ENCODE data around the gene FAM13A.
A peak's percentile ranks its signal among the peaks of the same experiment; 100 is the strongest.

The FAM13A gene

GRCh38 chr4:88720451-88721428, 336.2 kb downstream of the FAM13A start:
- Histone ChIP-seq H3K4me3 (ENCODE audit: low read length) (no peak overlapping the region), H3K4me2 (ENCODE audit: low read length) (no peak overlapping the region), H3K4me1 (ENCODE audit: control insufficient read depth, insufficient read depth, low read length) (peaks cover 3% of the 10 kb centered on the region), H3K36me3 (ENCODE audit: insufficient read depth, low read length) (peaks cover 61% of the 10 kb centered on the region), H3K27me3 (ENCODE audit: control insufficient read depth, insufficient read depth, low read length) (no peaks in the 10 kb centered on the region), H3K9ac (ENCODE audit: low read depth, low read length) (no peak overlapping the region), H3K9me3 (replicated peaks; ENCODE audit: low read length) (no peaks in the 10 kb centered on the region)

DNA sequence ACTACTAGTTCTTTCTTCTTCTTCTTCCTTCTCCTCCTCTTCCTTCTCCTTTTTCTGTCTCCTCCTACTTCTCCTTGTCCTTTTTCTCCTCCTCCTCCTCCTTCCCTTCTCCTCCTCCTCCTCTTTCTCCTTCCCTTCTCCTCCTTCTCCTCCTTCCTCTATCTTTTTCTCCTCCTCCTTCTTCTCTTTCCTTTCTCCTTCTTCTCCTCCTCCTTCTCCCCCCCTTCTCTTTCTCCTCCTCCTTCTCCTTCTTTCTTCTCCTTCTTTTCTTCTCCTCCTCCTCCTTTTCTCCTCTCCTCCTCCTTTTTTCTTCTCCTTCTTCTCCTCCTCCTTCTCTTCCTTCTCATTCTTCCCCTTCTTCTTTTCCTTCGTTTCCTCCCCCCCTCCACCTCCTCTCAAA, 337.6 kb downstream of the FAM13A start:
- Histone ChIP-seq H3K36me3 (ENCODE audit: insufficient read depth, low read length) (peaks cover 61% of the 10 kb centered on the region), H3K4me1 (ENCODE audit: control insufficient read depth, insufficient read depth, low read length) (no peaks in the 10 kb centered on the region), H3K9ac (ENCODE audit: low read depth, low read length) (no peak overlapping the region), H3K9me3 (replicated peaks; ENCODE audit: low read length) (no peaks in the 10 kb centered on the region), H3K27me3 (ENCODE audit: control insufficient read depth, insufficient read depth, low read length) (no peaks in the 10 kb centered on the region), H3K4me2 (ENCODE audit: low read length) (no peak overlapping the region), H3K4me3 (ENCODE audit: low read length) (no peak overlapping the region)

DNA sequence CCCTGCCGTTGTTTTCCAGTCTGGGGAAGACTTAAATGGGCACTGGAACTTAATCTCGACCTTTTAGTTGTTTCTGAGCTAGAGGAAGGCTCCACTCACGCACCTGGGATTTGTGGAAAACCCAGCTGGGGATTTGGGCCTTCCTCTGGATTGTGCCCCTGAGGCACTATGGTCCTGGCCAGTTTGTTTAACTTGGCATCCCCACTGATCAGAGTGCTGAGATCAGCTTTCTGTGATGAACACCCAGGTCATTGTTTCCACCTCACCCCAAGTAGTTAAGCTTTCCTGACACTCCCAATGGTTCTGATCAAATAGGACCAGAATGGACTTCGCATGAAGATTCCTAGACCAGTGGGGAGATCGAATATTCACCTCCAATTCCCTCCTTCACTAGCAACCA, 338.9 kb downstream of the FAM13A start:
- Histone ChIP-seq H3K9me3 (replicated peaks; ENCODE audit: low read length) (no peaks in the 10 kb centered on the region), H3K9ac (ENCODE audit: low read depth, low read length) (no peak overlapping the region), H3K4me1 (ENCODE audit: control insufficient read depth, insufficient read depth, low read length) (no peaks in the 10 kb centered on the region), H3K4me3 (ENCODE audit: low read length) (no peak overlapping the region), H3K36me3 (ENCODE audit: insufficient read depth, low read length) (peaks cover 49% of the 10 kb centered on the region), H3K4me2 (ENCODE audit: low read length) (no peak overlapping the region), H3K27me3 (ENCODE audit: control insufficient read depth, insufficient read depth, low read length) (no peaks in the 10 kb centered on the region)

DNA sequence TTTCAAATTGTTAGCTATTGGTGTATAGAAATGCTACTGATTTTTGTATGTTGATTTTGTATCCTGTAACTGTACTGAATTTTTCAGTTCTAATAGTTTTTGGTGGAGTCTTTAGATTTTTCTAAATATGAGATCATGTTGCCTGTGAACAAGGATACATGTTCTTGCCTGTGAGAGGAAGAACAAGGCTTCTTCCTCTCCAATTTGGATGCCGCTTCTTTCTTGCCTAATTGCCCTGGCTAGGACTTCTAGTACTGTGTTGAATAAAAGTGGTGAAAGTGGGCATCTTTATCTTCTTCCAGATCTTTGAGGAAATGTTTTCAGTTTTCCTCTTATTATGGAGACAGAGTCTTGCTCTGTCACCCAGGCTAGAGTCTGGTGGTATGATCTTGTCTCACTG, 343.2 kb downstream of the FAM13A start:
- Histone ChIP-seq H3K4me1 (ENCODE audit: control insufficient read depth, insufficient read depth, low read length) (no peaks in the 10 kb centered on the region), H3K4me2 (ENCODE audit: low read length) (no peak overlapping the region), H3K9me3 (replicated peaks; ENCODE audit: low read length) (no peaks in the 10 kb centered on the region), H3K36me3 (ENCODE audit: insufficient read depth, low read length) (peaks cover 32% of the 10 kb centered on the region), H3K4me3 (ENCODE audit: low read length) (no peak overlapping the region), H3K27me3 (ENCODE audit: control insufficient read depth, insufficient read depth, low read length) (no peaks in the 10 kb centered on the region), H3K9ac (ENCODE audit: low read depth, low read length) (no peak overlapping the region)

DNA sequence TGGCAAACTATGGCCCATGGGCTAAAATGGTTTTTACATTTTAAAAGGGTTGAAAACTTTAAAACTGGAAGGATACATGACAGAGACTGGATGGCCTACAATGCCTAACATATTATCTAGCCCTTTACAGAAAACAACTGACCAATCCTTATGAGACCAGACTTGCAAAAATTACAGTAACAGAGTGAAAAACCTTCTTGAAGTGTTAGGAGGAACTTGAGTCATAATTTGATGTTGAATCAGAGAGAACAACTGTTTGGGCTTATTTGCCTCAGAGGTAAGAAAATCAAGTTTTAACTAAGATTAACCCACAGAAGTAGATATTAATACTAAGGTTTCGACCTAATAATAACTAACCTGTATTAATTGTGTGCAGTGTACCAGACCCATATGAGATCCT, 347.0 kb downstream of the FAM13A start:
- Histone ChIP-seq H3K36me3 (ENCODE audit: insufficient read depth, low read length) (peaks cover 17% of the 10 kb centered on the region), H3K9me3 (replicated peaks; ENCODE audit: low read length) (no peaks in the 10 kb centered on the region), H3K9ac (ENCODE audit: low read depth, low read length) (no peak overlapping the region), H3K4me1 (ENCODE audit: control insufficient read depth, insufficient read depth, low read length) (peaks cover 9% of the 10 kb centered on the region), H3K4me3 (ENCODE audit: low read length) (no peak overlapping the region), H3K27me3 (ENCODE audit: control insufficient read depth, insufficient read depth, low read length) (no peaks in the 10 kb centered on the region), H3K4me2 (ENCODE audit: low read length) (no peak overlapping the region)

- Histone ChIP-seq H3K9me3 (replicated peaks; ENCODE audit: low read length) (no peaks in the 10 kb centered on the region), H3K27me3 (ENCODE audit: control insufficient read depth, insufficient read depth, low read length) (no peaks in the 10 kb centered on the region), H3K4me2 (ENCODE audit: low read length) (peak overlapping the region; percentile 29), H3K9ac (ENCODE audit: low read depth, low read length) (peak overlapping the region; percentile 57), H3K4me3 (ENCODE audit: low read length) (no peak overlapping the region), H3K36me3 (ENCODE audit: insufficient read depth, low read length) (peaks cover 12% of the 10 kb centered on the region), H3K4me1 (ENCODE audit: control insufficient read depth, insufficient read depth, low read length) (peaks cover 9% of the 10 kb centered on the region)
Measured at GRCh38 chr4:88706574-88706973, 350.4 kb downstream of the FAM13A start.

DNA sequence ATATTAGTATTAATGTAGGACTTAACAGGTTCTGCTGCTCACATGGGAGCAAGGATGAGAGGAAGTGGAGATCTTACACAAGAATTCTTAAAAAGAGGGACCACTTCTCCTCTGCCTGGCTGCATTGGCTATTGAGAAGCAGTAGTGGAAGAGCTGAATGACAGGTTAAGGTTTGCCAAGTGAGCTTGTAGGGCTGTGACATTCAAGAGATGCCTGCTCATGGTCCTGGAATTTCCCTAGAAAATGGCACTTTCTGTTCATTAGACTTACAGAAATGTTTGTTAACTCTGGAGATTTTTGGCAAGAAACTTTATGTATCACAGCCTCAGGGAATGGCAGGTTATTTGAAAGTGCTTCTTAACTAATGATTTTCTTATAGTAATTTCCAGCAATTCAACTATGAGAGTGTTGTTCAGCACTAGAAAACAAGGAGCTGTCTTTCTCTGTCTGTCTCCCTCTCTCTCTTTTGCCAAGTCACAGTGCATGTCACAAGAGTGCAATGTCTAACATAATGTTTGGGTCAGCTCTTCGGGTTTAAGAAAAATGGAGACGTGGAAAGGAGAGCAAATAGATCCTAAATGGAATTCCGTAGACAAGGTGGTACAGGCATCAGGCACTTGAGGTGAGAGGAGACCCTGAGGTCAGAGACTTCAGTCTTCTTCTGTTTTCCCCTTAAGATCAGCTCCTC, 351.0 kb downstream of the FAM13A start:
- no peak overlapping the region for H3K9ac ChIP-seq (ENCODE audit: low read depth, low read length)
- no peaks in the 10 kb centered on the region for H3K9me3 ChIP-seq (replicated peaks; ENCODE audit: low read length)
- H3K27me3 ChIP-seq (ENCODE audit: control insufficient read depth, insufficient read depth, low read length), result no peaks in the 10 kb centered on the region
- H3K4me1 ChIP-seq (ENCODE audit: control insufficient read depth, insufficient read depth, low read length), result peaks cover 9% of the 10 kb centered on the region
- no peak overlapping the region for H3K4me3 ChIP-seq (ENCODE audit: low read length)
- H3K4me2 ChIP-seq (ENCODE audit: low read length), result no peak overlapping the region
- peaks cover 7% of the 10 kb centered on the region for H3K36me3 ChIP-seq (ENCODE audit: insufficient read depth, low read length)

DNA sequence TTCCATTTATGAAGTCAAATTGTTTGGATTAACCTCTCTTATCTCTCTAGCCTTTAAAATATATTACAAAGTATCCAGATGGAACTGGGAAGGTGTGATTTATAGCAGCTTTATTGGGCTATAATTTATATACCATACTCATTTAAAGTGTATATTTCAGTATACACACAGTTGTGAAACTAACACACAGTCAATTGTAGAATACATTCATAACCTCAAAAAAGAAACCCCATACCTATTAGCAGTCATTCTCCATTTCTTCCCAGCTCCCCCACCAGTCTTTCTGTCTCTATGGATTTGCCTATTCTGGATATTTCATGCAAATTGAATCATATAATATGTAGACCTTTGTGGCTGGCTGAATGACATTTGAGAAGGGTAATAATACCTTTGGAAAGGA, 351.8 kb downstream of the FAM13A start:
- Histone ChIP-seq H3K9ac (ENCODE audit: low read depth, low read length) (no peak overlapping the region), H3K4me1 (ENCODE audit: control insufficient read depth, insufficient read depth, low read length) (peaks cover 9% of the 10 kb centered on the region), H3K4me3 (ENCODE audit: low read length) (no peak overlapping the region), H3K27me3 (ENCODE audit: control insufficient read depth, insufficient read depth, low read length) (no peaks in the 10 kb centered on the region), H3K36me3 (ENCODE audit: insufficient read depth, low read length) (peaks cover 7% of the 10 kb centered on the region), H3K4me2 (ENCODE audit: low read length) (no peak overlapping the region), H3K9me3 (replicated peaks; ENCODE audit: low read length) (no peaks in the 10 kb centered on the region)

DNA sequence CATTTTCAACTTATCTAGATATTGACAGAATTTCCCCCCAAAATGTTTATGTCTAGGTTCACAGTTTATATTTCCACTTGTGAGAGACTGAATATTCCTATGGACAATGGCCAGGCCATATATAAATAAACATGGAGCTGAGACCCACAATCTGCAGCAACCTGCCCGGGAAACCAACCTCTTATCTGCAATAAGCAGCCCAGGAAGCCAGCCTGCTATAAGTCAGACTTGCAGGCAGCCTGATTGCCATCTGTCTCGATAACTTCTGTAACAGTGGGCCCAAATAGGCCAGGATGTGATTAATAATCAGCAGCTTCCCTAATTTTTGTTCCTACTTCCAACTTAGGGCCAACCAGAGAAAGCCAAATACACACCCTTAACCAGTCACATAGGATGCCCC, 354.2 kb downstream of the FAM13A start:
- Histone ChIP-seq H3K9me3 (replicated peaks; ENCODE audit: low read length) (no peaks in the 10 kb centered on the region), H3K4me1 (ENCODE audit: control insufficient read depth, insufficient read depth, low read length) (peaks cover 12% of the 10 kb centered on the region), H3K4me3 (ENCODE audit: low read length) (no peak overlapping the region), H3K36me3 (ENCODE audit: insufficient read depth, low read length) (peaks cover 4% of the 10 kb centered on the region), H3K9ac (ENCODE audit: low read depth, low read length) (no peak overlapping the region), H3K4me2 (ENCODE audit: low read length) (no peak overlapping the region), H3K27me3 (ENCODE audit: control insufficient read depth, insufficient read depth, low read length) (no peaks in the 10 kb centered on the region)

- no peaks in the 10 kb centered on the region for H3K36me3 ChIP-seq (ENCODE audit: insufficient read depth, low read length)
- H3K27me3 ChIP-seq (ENCODE audit: control insufficient read depth, insufficient read depth, low read length), result no peaks in the 10 kb centered on the region
- peaks cover 17% of the 10 kb centered on the region for H3K4me1 ChIP-seq (ENCODE audit: control insufficient read depth, insufficient read depth, low read length)
- H3K9me3 ChIP-seq (replicated peaks; ENCODE audit: low read length), result no peaks in the 10 kb centered on the region
- H3K9ac ChIP-seq (ENCODE audit: low read depth, low read length), result no peak overlapping the region
- no peak overlapping the region for H3K4me2 ChIP-seq (ENCODE audit: low read length)
- no peak overlapping the region for H3K4me3 ChIP-seq (ENCODE audit: low read length)
Measured at GRCh38 chr4:88698519-88698918, 358.5 kb downstream of the FAM13A start.

DNA sequence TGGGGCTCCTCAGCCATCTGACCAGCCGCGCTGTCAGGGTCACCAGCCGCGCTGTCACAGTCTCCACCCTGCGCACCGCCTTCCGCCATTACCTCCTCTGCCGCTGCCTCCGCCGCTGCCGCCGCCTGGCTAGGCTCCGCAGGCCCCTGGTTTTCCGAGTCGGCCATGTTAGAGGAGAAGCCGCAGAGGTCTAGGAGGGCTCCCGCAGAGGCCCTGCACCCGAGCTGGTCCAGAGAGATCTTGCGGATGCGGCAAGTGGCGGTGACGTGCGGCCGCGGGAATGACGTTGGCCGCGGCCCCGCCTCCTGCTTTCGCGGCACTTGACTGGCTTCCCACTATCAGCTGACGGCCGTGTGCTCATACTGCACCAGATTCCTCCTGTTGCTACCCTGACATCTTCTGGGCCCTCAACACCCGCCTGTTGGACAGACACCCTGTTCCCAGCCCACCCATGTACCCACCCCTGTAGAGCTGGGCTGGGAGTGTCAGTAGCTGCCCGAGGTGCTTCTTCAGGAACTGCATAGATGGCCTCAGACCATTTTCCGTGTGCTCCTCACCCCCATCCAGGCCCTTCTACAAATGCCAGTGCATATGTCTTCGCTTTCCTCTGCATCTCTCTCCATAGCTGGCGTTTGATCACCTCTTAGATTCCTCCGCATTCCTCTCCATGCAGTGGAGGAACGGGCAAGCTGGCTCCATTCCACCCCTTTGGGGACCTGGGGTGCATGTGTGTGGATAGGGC, 359.2 kb downstream of the FAM13A start, which contains the start of gene NAP1L5:
Gene NAP1L5, minus strand, starts transcription at position 242 of the 742 bp plus-strand sequence. Its CDS starts 75 bp downstream, at position 167.
- Histone ChIP-seq H3K4me1 (ENCODE audit: control insufficient read depth, insufficient read depth, low read length) (peaks cover 17% of the 10 kb centered on the region), H3K9me3 (replicated peaks; ENCODE audit: low read length) (no peaks in the 10 kb centered on the region), H3K4me3 (ENCODE audit: low read length) (peak within 1 kb of the TSS; percentile 78), H3K27me3 (ENCODE audit: control insufficient read depth, insufficient read depth, low read length) (no peaks in the 10 kb centered on the region), H3K36me3 (ENCODE audit: insufficient read depth, low read length) (no peaks in the 10 kb centered on the region), H3K9ac (ENCODE audit: low read depth, low read length) (peak within 1 kb of the TSS; percentile 84), H3K4me2 (ENCODE audit: low read length) (peak within 1 kb of the TSS; percentile 82)
